HS-5 (cell line): ENCODE data around the gene PRPF40B.
"Not testable (repeated sequence)": the region's sequence is repeated elsewhere in the genome, so short reads cannot be mapped to it uniquely, and the experiment has no call there.

Experiments
- DNase-seq: peaks from one replicate; pipeline ENCODE4 v3.0.0-alpha.2; 2012; ENCODE audit warnings: low read depth

Gene PRPF40B

DNA sequence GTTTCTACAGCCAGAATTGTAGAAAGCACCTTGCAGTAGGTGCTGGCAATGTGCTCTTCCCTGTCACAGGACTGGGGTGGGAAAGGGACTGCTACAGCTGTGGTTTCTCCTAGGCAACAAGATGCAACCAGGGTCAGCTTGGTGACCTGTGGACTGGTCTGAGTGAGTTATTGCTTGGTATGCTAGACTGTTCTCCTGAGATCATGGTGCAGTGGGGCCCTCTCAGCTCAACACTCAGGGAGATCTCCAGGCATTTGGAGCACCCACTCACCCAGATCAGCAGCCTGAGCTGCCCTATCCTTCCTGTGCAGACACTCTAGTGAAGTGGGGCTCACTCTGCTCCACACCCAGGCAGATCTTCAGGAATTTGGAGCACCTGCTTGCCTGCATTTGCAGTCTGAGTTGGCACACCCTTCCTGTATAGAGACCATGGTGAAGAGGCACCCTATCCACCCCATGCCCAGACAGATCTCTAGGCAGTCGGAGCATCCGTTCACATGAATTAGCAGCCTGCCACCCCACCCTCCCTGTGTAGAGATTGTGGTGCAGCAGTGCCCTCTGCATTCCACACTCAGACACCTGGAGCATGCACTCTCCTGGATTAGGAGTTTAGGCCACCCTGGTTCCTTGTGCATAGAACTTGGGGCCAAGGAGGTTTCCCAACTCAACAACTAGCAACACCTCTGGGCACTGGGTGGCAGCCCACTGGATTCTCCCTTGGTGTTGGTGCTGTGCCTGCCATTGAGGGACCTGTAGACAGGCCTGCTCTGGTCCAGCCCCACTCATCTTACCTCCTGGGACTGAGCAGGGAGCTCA is 14.1 kb upstream of the PRPF40B start:
- no peak for DNase-seq

DNA sequence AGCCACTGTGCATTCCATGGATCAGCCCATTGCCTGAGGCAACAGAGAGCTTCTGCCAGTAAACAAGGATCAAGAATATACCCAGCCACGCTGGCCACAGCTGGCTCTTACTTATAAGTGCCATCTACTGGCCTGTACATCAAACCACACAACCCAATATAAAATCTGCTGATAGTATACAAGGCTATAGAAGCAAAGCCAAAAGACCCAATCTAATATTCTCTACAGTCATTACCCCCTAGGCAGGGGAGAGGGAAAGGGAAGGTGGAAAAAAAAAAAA is 13.5 kb upstream of the PRPF40B start:
- no peak for DNase-seq

DNA sequence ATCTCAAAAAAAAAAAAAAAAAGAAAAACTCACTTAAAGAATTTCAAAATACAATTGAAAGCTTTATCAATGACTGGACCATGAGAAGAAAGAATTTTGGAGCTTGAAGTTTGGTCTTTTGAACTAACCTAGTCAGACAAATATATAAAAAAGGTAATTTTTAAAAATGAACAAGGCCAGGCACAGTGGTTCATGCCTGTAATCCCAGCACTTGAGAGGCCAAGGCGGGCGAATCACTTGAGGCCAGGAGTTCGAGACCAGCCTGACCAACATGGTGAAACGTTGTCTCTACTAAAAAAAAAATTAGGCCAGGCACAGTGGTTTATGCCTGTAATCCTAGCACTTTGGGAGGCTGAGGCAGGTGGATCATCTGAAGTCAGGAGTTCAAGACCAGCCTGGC is 12.6 kb upstream of the PRPF40B start:
- not testable (repeated sequence) for DNase-seq

DNA sequence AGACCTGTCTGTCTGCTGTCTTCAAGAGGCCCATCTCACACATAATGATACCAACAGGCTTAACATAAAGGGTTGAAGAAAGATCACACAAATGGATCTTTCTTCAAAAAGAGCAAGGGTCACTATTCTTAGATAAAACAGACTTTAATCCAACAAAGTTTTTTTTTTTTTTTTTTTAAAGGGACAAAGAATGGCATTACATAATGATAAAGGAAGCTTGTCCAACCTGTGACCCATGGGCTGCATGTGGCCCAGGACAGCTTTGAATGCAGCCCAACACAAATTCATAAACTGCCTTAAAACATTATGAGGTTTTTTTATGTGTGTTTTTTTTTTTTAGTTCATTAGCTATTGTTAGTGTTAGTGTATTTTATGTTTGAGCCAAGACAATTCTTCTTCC is 11.2 kb upstream of the PRPF40B start:
- DNase-seq: no peak

DNA sequence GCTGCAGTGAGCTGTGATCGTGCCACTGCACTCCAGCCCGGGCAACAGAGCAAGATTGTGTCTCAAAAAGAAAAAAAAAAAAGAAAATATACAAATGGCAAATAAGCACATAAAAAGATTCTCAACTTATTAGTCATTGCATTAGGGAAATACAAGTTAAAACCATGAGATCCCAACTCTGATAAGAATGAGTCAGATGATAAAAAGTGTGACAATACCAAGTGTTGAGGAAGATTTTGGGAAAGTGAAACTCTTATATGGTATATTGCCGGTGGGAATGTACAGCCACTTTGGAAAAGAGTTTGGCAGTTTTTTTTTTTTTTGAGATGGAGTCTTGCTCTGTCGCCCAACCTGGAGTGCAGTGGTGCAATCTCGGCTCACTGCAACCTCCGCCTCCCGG is 7.6 kb upstream of the PRPF40B start:
- DNase-seq: no peak

DNA sequence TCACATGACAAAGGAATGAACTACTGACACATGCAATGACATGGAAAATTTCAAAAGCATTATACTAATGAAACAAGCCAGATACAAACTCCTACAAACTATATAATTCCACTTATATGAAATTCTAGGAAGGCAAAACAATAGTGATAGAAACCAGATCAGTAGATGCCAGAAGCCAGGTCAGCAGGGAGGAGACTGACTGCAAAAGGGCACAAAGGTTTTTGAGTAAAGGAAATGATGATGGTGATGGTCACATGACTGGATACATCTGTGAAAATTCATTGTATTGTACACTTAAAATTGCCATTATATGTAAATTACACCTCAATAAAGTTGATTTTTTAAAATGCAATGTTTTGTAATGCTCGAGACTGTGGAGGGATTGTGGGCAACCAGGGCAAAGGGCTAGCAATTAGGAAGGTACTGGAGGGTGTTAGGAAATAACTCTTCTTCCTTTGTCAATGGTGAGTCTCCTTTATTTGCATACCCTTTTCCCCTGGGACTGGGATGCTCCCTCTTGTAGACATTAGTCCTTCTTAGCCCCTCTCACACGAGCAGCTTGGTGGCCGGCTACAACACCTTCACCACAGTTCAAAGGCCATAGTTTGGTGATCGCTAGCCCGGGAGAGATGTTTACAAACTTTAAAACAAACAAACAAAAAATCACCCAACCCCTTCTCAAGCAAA is 6.7 kb upstream of the PRPF40B start:
- DNase-seq: no peak

DNA sequence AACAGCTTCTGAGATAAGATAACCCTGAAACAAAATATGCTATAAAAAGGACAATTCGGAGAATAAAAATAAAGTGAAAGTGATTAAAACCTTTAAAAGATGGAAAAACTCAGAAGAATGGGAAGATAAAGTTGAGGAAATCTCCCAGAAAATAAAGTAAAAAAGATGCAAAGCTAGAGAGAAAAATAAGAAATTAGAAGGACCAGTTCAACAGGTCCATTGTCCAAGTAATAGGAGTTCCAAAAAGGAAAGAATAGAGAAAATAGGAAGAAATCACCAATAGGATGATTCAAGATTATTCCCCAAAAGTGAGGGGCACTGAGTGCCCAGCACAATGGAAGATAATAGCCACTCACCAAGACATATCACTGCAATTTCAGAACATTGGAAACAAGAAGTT is 4.8 kb upstream of the PRPF40B start:
- no peak for DNase-seq

DNA sequence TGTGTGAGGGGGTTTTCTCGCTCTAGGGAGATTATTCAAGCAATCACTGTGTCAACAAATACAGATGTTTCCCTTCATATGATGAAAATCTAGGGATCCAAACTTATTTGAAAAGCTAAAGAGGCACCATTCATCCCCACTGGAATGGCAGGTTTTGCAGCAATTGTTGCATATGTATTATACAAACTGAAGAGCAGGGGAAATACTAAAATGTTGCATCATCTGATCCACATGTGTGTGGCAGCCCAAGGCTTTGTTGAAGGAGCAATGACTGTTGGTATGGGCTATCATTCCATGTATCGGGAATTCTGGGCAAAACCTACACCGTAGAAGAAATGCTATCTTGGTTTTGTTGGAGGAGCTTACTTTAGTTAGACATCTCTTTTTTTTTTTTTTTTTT is 4.1 kb upstream of the PRPF40B start:
- DNase-seq: no peak

DNA sequence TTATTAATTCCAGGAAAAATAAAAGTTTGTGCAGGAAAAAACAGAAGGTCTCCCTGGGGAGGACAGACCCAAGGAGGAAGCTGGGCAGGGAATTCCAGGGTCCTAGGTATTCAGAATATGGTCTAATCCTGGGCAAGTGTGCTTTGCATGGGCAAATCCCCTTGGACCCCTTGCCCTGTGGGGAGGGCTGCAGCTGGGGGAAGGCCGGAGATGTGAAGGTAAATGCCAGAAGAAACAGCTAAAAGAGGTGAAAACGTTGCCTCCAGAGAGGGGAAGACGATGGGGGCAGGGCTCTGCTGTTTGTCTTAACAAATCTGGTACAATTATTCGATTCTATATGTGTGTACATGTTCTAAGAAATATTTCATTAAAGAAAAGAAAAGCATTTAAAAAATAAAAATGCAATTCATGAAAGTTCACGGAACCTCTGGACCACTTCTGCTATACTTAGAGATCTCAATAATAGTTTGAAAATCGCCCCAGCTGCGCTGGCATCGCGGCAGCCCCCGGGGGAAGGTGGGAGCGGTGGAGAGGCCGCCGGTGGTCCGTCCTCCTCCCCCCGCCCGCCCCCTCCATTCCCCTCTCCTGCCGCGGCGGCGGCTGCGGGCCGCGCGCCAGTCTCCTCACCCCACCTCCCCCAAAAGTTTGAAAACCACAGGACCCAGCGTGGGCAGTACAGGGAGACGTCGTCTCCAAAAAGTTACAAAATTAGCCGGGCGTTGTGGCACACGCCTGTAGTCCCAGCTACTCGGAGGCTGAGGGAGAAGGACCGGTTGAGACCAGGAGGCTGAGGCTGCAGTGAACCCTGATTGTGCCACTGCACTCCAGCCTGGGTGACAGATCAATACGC is 1.5 kb upstream of the PRPF40B start:
- no peak for DNase-seq

DNA sequence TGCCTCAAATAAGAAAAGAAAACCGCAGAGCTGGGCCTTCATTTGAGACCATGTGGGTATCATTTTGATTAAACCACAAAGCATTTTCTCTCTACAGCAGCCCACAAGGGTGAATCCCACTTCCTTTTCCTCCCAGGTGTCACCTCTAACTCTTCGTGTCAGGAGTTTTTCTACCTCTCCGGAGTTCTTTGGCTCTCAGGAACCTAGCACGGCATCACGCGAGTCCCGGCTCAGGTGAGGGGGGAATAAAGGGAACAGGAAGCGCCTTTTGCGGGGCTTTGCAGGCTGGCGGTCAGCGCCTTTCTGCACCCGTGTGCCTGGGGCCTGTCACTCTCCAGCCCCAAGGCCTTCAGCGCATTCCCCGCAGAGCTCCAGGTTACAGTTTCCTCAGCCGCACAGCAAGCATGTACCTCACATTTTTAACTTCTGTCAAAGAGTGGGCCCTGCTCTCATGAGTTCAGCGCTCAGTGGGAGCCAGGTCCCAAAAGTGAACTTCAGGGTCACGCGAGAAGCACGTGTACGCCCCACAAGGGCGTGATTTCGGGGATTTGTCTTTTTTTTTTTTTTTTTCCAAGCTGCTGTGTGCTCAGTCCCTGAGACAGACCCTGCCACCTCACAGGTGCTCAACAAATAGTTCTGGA is 740 bp upstream of the PRPF40B start:
- no peak for DNase-seq

DNA sequence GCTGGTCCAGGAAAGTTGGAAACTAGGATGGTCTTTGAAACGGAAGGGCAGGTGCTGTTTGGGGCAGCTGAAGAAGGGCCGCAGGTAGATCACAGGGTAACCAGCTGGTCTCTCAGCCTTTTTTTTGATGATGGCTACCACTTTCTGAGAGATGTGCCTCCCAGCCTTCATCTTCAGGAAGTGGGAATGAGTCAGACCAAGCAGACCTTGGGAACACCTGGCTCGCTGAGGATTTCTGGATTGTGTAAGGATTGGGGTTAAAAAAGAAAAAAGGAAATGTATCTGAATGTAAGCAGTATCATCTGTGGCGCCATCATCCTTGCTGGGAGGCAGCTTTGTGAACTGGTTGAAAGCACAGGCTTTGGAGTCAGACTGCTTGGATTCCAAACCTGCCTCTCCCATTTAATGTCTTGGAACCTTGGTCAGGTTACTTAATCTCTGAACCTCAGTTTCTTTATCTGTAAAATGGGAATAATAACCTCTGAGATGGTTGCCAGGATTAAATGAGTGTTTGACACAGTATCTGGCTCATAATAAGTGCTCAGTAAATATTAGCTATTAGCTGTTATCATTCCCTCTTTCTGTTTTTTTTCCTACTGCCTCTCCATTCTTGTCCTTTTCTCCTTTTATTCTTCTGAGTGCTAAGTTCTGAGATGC is 1.7 kb downstream of the PRPF40B start:
- no peak for DNase-seq

DNA sequence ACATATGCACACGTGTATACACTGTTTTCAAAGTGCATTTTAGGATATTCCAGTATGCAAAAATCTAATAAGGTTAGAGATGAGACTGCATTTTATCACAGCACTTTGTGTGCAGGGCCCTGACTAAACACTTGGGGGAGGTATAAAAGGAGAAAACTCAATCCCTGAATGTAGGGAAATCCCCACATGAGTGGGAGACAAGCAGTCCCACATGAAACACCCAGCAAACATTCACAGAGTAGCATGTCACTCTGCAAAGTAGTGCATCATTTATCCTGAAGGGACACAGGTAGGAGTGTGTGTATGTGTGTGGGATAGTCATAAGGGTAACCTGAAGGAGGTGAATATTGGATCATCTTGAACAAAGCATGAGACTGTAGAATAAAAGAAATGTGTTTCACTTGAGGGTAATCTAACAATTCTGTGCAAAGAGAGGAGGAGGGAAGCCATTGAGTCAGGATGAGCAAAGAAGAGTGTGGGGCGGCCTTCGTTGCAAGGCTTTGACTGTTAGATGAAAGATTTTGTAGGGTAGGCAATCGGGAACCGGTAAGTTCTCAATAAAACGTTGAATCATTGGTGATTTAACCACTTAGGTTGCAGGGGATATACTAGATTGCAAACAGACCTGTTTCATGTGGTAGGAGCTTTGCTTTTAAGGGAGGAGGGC is 2.9 kb downstream of the PRPF40B start:
- no peak for DNase-seq

DNA sequence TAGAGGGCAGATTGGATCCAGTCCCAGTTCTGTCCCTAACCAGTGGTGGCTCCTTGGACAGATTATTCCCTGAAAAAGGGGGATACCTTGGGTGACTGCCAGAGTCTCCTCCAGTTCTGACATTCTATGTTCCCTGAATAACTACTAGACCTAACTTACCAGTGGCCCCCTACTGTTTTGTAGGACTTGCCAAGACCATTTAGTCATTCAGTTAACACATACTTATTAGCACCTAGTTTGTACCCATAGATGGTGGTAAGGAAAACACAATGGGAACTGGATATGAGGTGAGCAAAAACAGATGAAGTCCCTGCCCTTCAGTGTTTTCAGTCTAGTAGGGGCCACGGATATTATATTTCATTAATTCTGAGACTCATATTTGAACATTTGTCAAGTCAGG is 3.5 kb downstream of the PRPF40B start:
- no peak for DNase-seq

DNA sequence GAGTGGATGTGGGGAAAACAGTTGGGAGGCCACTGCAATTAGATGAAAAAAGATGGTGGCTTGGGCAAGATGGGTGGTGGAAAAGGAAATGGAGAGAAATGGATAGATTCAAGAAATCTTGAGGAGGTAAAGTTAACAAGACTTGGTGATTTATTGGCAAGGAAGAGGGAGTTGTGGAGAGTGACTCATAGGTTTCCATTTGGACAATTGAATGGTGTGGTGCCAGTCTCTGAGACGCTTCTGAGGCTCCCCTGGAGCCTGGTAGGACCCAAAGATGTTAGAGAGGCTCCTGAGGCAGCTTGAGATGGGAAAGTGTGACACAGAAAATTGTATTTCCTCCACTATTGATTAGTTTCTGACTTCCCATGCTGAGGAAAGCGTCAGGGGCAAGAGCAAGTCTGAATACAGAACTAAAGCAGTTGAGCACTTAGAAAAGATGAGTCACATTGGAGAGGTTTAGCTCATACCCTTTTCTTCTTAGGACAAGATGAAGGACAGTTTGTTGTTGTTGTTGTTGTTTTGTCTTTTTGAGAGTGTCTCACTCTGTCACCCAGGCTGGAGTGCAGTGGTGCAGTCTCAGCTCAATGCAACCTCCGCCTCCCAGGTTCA is 4.5 kb downstream of the PRPF40B start:
- DNase-seq: no peak

DNA sequence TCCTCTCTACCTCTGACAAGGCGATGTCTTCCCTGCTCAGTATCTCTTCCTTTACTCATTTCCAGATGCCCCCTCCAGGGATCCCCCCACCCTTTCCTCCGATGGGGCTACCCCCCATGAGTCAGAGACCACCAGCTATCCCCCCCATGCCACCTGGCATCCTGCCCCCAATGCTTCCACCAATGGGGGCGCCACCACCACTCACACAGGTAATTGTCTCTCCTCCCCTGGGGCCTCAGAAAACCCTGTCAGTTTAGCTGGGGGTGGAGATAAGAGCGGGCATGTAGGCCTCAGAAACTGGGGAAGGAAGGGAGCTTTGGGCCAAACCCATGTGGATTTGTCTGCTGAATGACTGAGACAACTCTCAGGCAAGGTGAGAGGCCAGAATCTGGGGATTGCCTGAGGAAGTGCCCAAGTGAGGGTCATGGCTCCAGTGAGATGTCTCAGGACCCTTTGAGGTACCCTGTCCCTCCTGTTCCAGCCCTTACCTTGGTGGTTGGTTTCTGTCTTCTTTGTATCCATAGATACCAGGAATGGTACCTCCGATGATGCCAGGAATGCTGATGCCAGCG is 8.1 kb downstream of the PRPF40B start:
- DNase-seq: no peak

DNA sequence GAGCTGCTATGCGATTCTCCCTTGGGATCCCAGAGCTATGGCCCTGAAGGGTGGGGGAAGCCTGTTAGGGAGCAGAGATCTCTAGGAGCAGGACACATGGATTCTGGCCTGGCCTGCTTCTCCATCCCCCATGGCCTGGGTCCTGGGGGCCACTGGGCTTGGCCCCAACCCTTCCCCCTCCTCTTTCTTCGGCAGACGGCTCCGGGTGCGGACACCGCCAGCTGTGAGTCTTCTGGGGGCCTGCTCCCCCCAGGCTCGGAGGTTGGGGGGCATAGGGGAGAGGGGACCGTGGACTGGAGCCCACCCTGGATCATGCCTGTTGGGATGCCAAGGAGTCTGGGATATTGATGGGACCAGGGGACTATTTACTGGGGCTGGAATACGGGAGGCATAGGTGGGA is 9.0 kb downstream of the PRPF40B start:
- no peak for DNase-seq

DNA sequence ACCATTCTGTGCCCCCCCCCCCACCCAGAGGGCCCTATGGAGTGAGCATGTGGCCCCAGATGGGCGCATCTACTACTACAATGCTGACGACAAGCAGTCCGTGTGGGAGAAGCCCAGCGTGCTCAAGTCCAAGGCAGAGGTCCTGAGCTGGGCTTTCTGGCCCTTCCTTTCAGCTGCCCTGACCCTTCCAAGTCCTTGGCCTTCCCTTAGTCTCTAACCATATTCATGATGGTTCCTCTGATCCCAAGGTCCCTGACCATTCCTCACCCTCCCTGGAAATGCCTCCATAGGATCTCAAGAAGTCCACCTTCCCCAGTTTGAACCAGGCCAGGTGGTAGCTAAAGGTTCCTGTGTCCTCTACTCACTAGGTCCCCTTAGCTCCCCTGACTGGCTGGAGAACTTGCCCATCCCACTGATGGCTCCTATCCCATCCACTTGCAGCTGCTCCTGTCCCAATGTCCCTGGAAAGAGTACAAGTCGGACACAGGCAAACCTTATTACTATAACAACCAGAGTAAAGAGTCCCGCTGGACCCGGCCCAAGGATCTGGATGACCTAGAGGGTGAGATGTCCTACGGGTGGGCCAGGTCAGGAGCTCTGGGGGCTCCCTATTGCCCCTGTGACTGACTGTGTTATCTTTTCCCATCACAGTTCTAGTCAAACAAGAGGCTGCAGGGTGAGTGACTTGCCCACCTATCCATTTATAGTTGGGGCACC is 9.8 kb downstream of the PRPF40B start:
- no peak for DNase-seq

DNA sequence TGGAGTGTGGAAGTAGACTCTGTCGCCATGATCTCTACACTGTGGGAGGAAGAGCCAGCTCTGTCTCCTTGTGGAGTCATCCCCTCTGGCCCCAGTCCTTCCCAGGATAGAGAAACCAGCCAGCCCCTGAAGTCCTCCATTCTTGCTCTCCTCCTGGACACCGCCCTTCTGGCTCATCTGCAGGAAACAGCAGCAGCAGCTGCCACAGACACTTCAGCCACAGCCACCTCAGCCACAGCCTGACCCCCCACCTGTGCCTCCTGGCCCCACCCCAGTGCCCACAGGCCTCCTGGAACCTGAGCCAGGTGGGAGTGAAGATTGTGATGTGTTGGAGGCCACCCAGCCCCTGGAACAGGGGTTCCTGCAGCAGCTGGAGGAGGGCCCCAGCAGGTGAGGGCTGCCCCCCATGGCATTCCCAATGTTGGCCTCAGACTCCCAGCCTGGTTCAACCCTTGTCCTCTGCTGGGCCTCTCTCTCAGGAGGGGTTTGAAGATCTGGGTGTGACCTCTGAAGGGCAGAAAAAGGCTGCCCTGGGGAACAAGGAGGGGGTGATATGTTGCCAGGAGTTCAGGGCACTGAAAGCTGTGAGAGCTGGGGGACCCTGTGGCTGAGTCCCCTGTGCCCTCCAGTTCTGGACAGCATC is 10.5 kb downstream of the PRPF40B start:
- no peak for DNase-seq

DNA sequence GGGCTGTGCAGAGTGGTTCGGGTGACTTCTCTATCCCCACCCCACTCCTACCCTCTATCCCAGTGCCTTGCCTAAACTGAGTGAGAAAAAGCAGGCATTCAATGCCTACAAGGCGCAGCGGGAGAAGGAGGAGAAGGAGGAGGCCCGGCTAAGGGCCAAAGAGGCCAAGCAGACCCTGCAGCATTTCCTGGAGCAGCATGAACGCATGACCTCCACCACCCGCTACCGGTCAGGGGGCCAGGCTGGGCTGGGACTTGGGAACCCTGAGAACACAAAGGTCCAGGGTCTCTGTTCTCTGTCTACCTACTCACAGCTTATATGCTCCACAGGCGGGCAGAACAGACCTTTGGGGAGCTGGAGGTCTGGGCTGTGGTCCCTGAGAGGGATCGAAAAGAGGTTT is 11.7 kb downstream of the PRPF40B start:
- DNase-seq: no peak

DNA sequence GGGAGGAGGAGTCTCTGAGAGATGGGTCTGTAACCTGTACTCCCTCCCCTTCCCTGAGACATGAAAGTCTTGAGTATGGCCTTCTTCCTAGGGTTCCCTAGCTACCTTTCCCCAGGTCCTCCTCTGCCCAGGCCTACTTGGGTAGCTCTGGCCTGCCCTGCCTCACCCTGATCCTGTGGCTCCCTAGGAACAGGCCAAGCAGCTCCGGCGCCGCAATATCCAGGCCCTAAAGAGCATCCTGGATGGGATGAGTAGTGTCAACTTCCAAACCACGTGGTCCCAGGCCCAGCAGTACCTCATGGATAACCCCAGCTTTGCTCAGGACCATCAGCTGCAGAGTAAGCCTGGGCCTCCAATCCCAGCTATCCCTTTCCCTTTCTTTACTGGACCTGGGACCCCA is 12.3 kb downstream of the PRPF40B start:
- no peak for DNase-seq
